Measurements from ENCODE around the gene FURIN.
"Not testable (repeated sequence)": the region's sequence is repeated elsewhere in the genome, so short reads cannot be mapped to it uniquely, and the experiment has no call there.

Gene FURIN

GRCh38 chr15:90868261-90868689 is at the start of gene FURIN:
Gene FURIN, plus strand, starts transcription at chr15:90868588. Its CDS starts 7,153 bp downstream, at chr15:90875741.
- DNase-seq, result peak; percentile 76

GRCh38 chr15:90819390-90819789 is 49.0 kb upstream of the FURIN start:
- no peak for DNase-seq

GRCh38 chr15:90819850-90820249 is 48.5 kb upstream of the FURIN start:
- no peak for DNase-seq

- DNase-seq, result no peak
These were observed 47.9 kb upstream of the FURIN start for GRCh38 chr15:90820481-90820880.

- DNase-seq, result peak; percentile 35
These were observed 46.0 kb upstream of the FURIN start for GRCh38 chr15:90822204-90822955.

GRCh38 chr15:90823455-90823974 is 44.9 kb upstream of the FURIN start:
- no peak for DNase-seq

- DNase-seq, result not testable (repeated sequence)
These were observed 43.1 kb upstream of the FURIN start for GRCh38 chr15:90825115-90825899.

- DNase-seq, result not testable (repeated sequence)
These were observed 42.0 kb upstream of the FURIN start for GRCh38 chr15:90826206-90826885.

GRCh38 chr15:90826886-90827435 is 41.4 kb upstream of the FURIN start:
- DNase-seq, result no peak

- DNase-seq, result no peak
These were observed 40.3 kb upstream of the FURIN start for GRCh38 chr15:90828111-90828510.

GRCh38 chr15:90829126-90829525 is 39.3 kb upstream of the FURIN start:
- DNase-seq, result no peak

GRCh38 chr15:90829942-90830440 is 38.4 kb upstream of the FURIN start:
- peak; percentile 94 for DNase-seq

- DNase-seq, result no peak
These were observed 33.8 kb upstream of the FURIN start for GRCh38 chr15:90834626-90835025.

- peak; percentile 85 for DNase-seq
These were observed 32.0 kb upstream of the FURIN start for GRCh38 chr15:90836296-90836871.

- DNase-seq, result no peak
These were observed 31.3 kb upstream of the FURIN start for GRCh38 chr15:90837094-90837493.

GRCh38 chr15:90838139-90838538 is 30.2 kb upstream of the FURIN start:
- peak; percentile 72 for DNase-seq

- no peak for DNase-seq
These were observed 29.8 kb upstream of the FURIN start for GRCh38 chr15:90838544-90838943.

- DNase-seq, result peak; percentile 86
These were observed 29.0 kb upstream of the FURIN start for GRCh38 chr15:90839187-90840071.

- no peak for DNase-seq
These were observed 28.1 kb upstream of the FURIN start for GRCh38 chr15:90840157-90840855.

- DNase-seq, result no peak
These were observed 27.4 kb upstream of the FURIN start for GRCh38 chr15:90840954-90841353.

GRCh38 chr15:90844696-90845095 is 23.7 kb upstream of the FURIN start:
- DNase-seq, result peak; percentile 40
